Lung (tissue), 12 donors: ENCODE measurements around the gene UGDH. TPM values are rescaled to one million over a fixed set of nuclear protein-coding genes. Genes with fewer than 3 reads are reported as not detected.

ENCODE experiments used
- ATAC-seq: fragments of 200-7000 bp; cut with Tn5 transposase; one replicate; pipeline ENCODE4 v1.9.1; 2020; ENCODE audit warnings: moderate number of reproducible peaks; ENCODE audit not compliant: insufficient read depth, low FRiP score
- DNase-seq, 3 donors: peaks; one replicate each; pipeline ENCODE4 v3.0.0-alpha.2; 2013 to 2017
- H3K27ac ChIP-seq, 2 donors: one replicate each; pipeline ENCODE4 v1.5.1; 2013; ENCODE audit warnings: mild to moderate bottlenecking in 2 of 2, moderate library complexity in 2 of 2, control low read depth in 1 of 2, inconsistent platforms in 1 of 2, low read depth in 1 of 2, low read length in 1 of 2
- H3K27me3 ChIP-seq, 3 donors: one replicate each; pipeline ENCODE4 v1.5.1; 2013; ENCODE audit warnings: low read length in 2 of 3; ENCODE audit not compliant: control insufficient read depth in 3 of 3, insufficient read depth in 3 of 3
- H3K36me3 ChIP-seq, 4 donors: one replicate each; pipeline ENCODE4 v1.5.1; 2013; ENCODE audit warnings: low read length in 4 of 4, mild to moderate bottlenecking in 1 of 4, moderate library complexity in 1 of 4; ENCODE audit not compliant: control insufficient read depth in 4 of 4, insufficient read depth in 4 of 4
- H3K4me1 ChIP-seq, 5 donors: one replicate each; pipeline ENCODE4 v1.5.1; 2013; ENCODE audit warnings: low read length in 5 of 5, mild to moderate bottlenecking in 2 of 5, moderate library complexity in 1 of 5; ENCODE audit not compliant: control insufficient read depth in 5 of 5, insufficient read depth in 5 of 5
- H3K4me3 ChIP-seq: one replicate; pipeline ENCODE4 v1.5.1; 2013; ENCODE audit warnings: mild to moderate bottlenecking, control low read depth, moderate library complexity
- H3K9ac ChIP-seq, 2 donors: one replicate each; pipeline ENCODE4 v1.5.1; 2013; ENCODE audit warnings: low read length in 2 of 2, control low read depth in 1 of 2; ENCODE audit not compliant: insufficient read depth in 1 of 2
- H3K9me3 ChIP-seq, 4 donors: one replicate each; pipeline ENCODE4 v1.5.1; 2013; ENCODE audit warnings: low read length in 3 of 4, mild to moderate bottlenecking in 1 of 4, moderate library complexity in 1 of 4; ENCODE audit not compliant: control insufficient read depth in 4 of 4, insufficient read depth in 3 of 4
- WGBS, 2 donors: extraction: QIAGEN DNeasy Blood & Tissue Kit; methylation state at CpG; one replicate each; pipeline ENCODE4 v1.1.7; 2013; 5-methylcytosine and 5-hydroxymethylcytosine counted together
- polyA plus RNA-seq, 2 donors: library from polyadenylated mRNA; stranded (reverse); fragments of 200-250 nt; gene quantifications; one replicate each; pipeline ENCODE4 v1.2.1, GENCODE V29; 2013
- total RNA-seq, 2 donors: library from RNA; depleted of rRNA in 1 of 2; stranded (reverse); fragments of >200 nt in 1 of 2; gene quantifications; one replicate each; pipeline ENCODE4 v1.2.1, GENCODE V29; 2014 to 2021
- TF ChIP-seq, protein P1 (sequence below): IDR thresholded peaks from 2 replicates; pipeline ENCODE4 v1.5.1; 2012; ENCODE audit warnings: mild to moderate bottlenecking; ENCODE audit errors: control extremely low read depth, extremely low read depth
- donor health status: control.
- donor health status: control.
- donor health status: Bipolar disorder and iron deficiency.
- donor health status: healthy.
- donor health status: DM: yes; HTN: yes; CAD: no.

Gene UGDH
- total and polyA plus RNA-seq, 4 donors = 13.4 to 69.1 (median 36.6) TPM

DNA sequence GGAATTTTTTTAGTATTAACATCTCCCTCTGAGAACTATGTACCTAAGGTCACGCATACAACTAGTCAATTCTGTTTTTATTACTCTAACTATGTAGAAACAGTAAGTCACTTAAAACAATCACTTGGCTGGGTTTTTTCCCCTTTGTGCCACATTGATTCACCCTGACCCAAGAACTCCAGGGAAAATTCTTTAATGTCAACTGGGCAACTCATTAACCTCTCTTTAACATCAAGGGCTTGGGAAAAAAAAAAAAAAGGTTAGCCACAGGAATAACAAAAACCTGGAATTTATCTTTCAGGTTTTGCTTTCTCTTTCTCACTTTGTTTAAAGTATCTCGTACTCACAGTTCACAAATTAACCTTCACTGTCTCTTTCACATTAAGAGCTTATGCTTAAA lies 76.6 kb downstream of the UGDH start:
- WGBS, 2 donors = 39 to 56% methylated on average over 2 of the region's 2 CpGs
- no peak overlapping the region for H3K27ac ChIP-seq
- H3K4me1 ChIP-seq = peaks cover 0 to 7% (median 5%) of the 10 kb centered on the region in 5 donors
- H3K27me3 ChIP-seq = no peaks in the 10 kb centered on the region
- H3K36me3 ChIP-seq = peaks cover 11 to 35% (median 24%) of the 10 kb centered on the region in 4 donors
- no peak overlapping the region for H3K4me3 ChIP-seq
- DNase-seq = no peak
- TF ChIP-seq, protein P1, sequence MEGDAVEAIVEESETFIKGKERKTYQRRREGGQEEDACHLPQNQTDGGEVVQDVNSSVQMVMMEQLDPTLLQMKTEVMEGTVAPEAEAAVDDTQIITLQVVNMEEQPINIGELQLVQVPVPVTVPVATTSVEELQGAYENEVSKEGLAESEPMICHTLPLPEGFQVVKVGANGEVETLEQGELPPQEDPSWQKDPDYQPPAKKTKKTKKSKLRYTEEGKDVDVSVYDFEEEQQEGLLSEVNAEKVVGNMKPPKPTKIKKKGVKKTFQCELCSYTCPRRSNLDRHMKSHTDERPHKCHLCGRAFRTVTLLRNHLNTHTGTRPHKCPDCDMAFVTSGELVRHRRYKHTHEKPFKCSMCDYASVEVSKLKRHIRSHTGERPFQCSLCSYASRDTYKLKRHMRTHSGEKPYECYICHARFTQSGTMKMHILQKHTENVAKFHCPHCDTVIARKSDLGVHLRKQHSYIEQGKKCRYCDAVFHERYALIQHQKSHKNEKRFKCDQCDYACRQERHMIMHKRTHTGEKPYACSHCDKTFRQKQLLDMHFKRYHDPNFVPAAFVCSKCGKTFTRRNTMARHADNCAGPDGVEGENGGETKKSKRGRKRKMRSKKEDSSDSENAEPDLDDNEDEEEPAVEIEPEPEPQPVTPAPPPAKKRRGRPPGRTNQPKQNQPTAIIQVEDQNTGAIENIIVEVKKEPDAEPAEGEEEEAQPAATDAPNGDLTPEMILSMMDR = no peak
- H3K9ac ChIP-seq = no peak overlapping the region
- no peaks in the 10 kb centered on the region for H3K9me3 ChIP-seq
- no peak for ATAC-seq

Other genes starting within 250 kb of the UGDH start
- 10 to 100 TPM; 37.1 to 75.3 TPM for gene RFC1, start 161.1 kb downstream of the UGDH start, total RNA-seq
- 10 to 100 TPM; 11.0 to 14.7 TPM for gene RFC1, start 161.1 kb downstream of the UGDH start, polyA plus RNA-seq
- gene KLB, start 120.5 kb downstream of the UGDH start, total RNA-seq = under 1 TPM; 0.51 to 0.80 TPM
- under 1 TPM; 0.06 to 0.26 TPM for gene KLB, start 120.5 kb downstream of the UGDH start, polyA plus RNA-seq
- gene RPL9, start 68.5 kb downstream of the UGDH start, total RNA-seq = 1,000 to 10,000 TPM in 1 of 2 donors, 100 to 1,000 TPM in 1; 963 to 2,992 TPM
- gene RPL9, start 68.5 kb downstream of the UGDH start, polyA plus RNA-seq = 1,000 to 10,000 TPM; 1,357 to 3,293 TPM
- 10 to 100 TPM in 1 of 2 donors, 1 to 10 TPM in 1; 9.8 to 26.7 TPM for gene LIAS, start 68.4 kb downstream of the UGDH start, total RNA-seq
- gene LIAS, start 68.4 kb downstream of the UGDH start, polyA plus RNA-seq = 10 to 100 TPM in 1 of 2 donors, 1 to 10 TPM in 1; 8.6 to 15.3 TPM
- gene SMIM14, start 111.4 kb upstream of the UGDH start, total RNA-seq = 10 to 100 TPM; 42.8 to 52.1 TPM
- 10 to 100 TPM; 23.4 to 24.6 TPM for gene SMIM14, start 111.4 kb upstream of the UGDH start, polyA plus RNA-seq
- gene UBE2K, start 170.7 kb upstream of the UGDH start, total RNA-seq = 10 to 100 TPM; 35.2 to 54.6 TPM
- gene UBE2K, start 170.7 kb upstream of the UGDH start, polyA plus RNA-seq = 10 to 100 TPM; 32.1 to 34.8 TPM